Panc1 (cell line): ENCODE data around the gene DLG2. TPM values are rescaled to one million over a fixed set of nuclear protein-coding genes. Genes with fewer than 3 reads are reported as not detected.

Experiments
- ATAC-seq: fragments of 200-7000 bp; cut with Tn5 transposase; 2 replicates; pipeline ENCODE4 v1.9.1; 2020; ENCODE audit warnings: mild to moderate bottlenecking, moderate library complexity
- BruUV-seq: library from RNA; stranded (reverse); fragments of 400-500 nt; replicated peaks from 2 replicates; lab custom pipeline; 2021; lab: Mats Ljungman, UMichigan
- CTCF ChIA-PET: fragments of 300-600 bp; sonication (Branson Sonifier 250); formaldehyde crosslinking; loops from one replicate; lab custom pipeline; 2022; ENCODE audit warnings: antibody characterized with exemption; lab: Charles Lee
- POLR2A ChIA-PET: fragments of 300-600 bp; sonication (Branson Sonifier 250); formaldehyde crosslinking; loops from one replicate; lab custom pipeline; 2022; ENCODE audit warnings: antibody characterized with exemption; lab: Charles Lee
- DNase-seq: peaks from one replicate; pipeline ENCODE4 v3.0.0-alpha.2; 2010; ENCODE audit warnings: low read depth, low spot score
- H3K27ac ChIP-seq: 2 replicates; pipeline ENCODE4 v1.5.1; 2011; ENCODE audit warnings: mild to moderate bottlenecking, low read length, inconsistent platforms
- H3K27me3 ChIP-seq: fragments of 200-500 bp; sonication (Bioruptor generic); 2 replicates; pipeline ENCODE4 v1.6.0; 2014; ENCODE audit warnings: low read length, inconsistent platforms; ENCODE audit not compliant: control insufficient read depth, insufficient read depth
- H3K36me3 ChIP-seq: fragments of 200-500 bp; sonication (Bioruptor generic); 2 replicates; pipeline ENCODE4 v1.5.1; 2014; ENCODE audit warnings: inconsistent platforms, mild to moderate bottlenecking, low read length, moderate library complexity; ENCODE audit not compliant: control insufficient read depth, insufficient read depth
- H3K4me1 ChIP-seq: 2 replicates; pipeline ENCODE4 v1.5.1; 2011; ENCODE audit warnings: inconsistent platforms, mild to moderate bottlenecking, low read length, moderate library complexity; ENCODE audit not compliant: control insufficient read depth, insufficient read depth
- H3K4me3 ChIP-seq, 2 experiments: 2 replicates each; pipeline ENCODE4 v1.5.1; 2011 to 2012; ENCODE audit warnings: low read depth in 2 of 2, low read length in 2 of 2, mild to moderate bottlenecking in 2 of 2, inconsistent platforms in 1 of 2, moderate library complexity in 1 of 2
- H3K9me3 ChIP-seq: fragments of 200-500 bp; sonication (Bioruptor generic); 2 replicates; pipeline ENCODE4 v1.5.1; 2014; ENCODE audit warnings: low read depth, mild to moderate bottlenecking, inconsistent platforms, low read length, moderate library complexity; ENCODE audit not compliant: control insufficient read depth, insufficient read depth
- CTCF ChIP-seq: fragments of 450-650 bp; IDR thresholded peaks from 2 replicates; pipeline ENCODE4 v1.5.1; 2017; ENCODE audit warnings: mild to moderate bottlenecking
- POLR2AphosphoS5 ChIP-seq: IDR thresholded peaks from 2 replicates; pipeline ENCODE4 v1.6.1; 2012; ENCODE audit warnings: mild to moderate bottlenecking, low read depth, low read length, moderate library complexity
- SIN3A ChIP-seq: IDR thresholded peaks from 2 replicates; pipeline ENCODE4 v1.6.1; 2012; ENCODE audit warnings: low read depth, mild to moderate bottlenecking, low read length, moderate library complexity, borderline replicate concordance; ENCODE audit not compliant: insufficient read depth
- TCF7L2 ChIP-seq: IDR thresholded peaks from 2 replicates; pipeline ENCODE4 v1.6.1; 2011; ENCODE audit warnings: mild to moderate bottlenecking, low read depth, low read length, inconsistent platforms
- in situ Hi-C: cut with HindIII; loops from 2 replicates; pipeline ENCODE4 v1.10.0; 2016; ENCODE audit warnings: low sequenced_read_pairs, low pct_unique_long_range_greater_than_20kb
- intact Hi-C: fragments of 100-400 bp; cut with micrococcal nuclease; formaldehyde crosslinking; loops from one replicate; pipeline ENCODE4 v1.10.0; 2022; ENCODE audit not compliant: unreplicated experiment
- total RNA-seq: library from RNA; stranded (reverse); gene quantifications from one replicate; pipeline ENCODE4 v1.2.1, GENCODE V29; 2021; ENCODE audit not compliant: unreplicated experiment
- TF ChIP-seq, protein P1 (sequence below), 2 experiments: IDR thresholded peaks; 2 replicates each; pipeline ENCODE4 v1.6.1; 2011 to 2012; ENCODE audit warnings: low read depth in 2 of 2, control low read depth in 1 of 2, low read length in 1 of 2, mild to moderate bottlenecking in 1 of 2, moderate library complexity in 1 of 2; ENCODE audit not compliant: insufficient read depth in 1 of 2

Gene DLG2
- total RNA-seq, 1 experiment from 2014 or later: 4.2 TPM

- no TSS peak for BruUV-seq
- CTCF ChIA-PET: no interaction called here
- intact Hi-C loops: loop anchor here (10.0 kb wide), 1 partner anchor 65 kb away; no protein-coding TSS in a partner anchor
- in situ Hi-C loops: no loop called here
- ATAC-seq: no peak
- Histone ChIP-seq H3K27ac (no peak overlapping the region), H3K36me3 (no peaks in the 10 kb centered on the region), H3K4me1 (no peaks in the 10 kb centered on the region), H3K4me3 (no peak overlapping the region), H3K9me3 (peaks cover 4% of the 10 kb centered on the region; the same call in 1 of the 2 replicates), H3K27me3 (no peaks in the 10 kb centered on the region)
- no peak for DNase-seq
- POLR2A ChIA-PET: no interaction called here
- no peak for TF ChIP-seq POLR2AphosphoS5
- TF ChIP-seq, protein P1, sequence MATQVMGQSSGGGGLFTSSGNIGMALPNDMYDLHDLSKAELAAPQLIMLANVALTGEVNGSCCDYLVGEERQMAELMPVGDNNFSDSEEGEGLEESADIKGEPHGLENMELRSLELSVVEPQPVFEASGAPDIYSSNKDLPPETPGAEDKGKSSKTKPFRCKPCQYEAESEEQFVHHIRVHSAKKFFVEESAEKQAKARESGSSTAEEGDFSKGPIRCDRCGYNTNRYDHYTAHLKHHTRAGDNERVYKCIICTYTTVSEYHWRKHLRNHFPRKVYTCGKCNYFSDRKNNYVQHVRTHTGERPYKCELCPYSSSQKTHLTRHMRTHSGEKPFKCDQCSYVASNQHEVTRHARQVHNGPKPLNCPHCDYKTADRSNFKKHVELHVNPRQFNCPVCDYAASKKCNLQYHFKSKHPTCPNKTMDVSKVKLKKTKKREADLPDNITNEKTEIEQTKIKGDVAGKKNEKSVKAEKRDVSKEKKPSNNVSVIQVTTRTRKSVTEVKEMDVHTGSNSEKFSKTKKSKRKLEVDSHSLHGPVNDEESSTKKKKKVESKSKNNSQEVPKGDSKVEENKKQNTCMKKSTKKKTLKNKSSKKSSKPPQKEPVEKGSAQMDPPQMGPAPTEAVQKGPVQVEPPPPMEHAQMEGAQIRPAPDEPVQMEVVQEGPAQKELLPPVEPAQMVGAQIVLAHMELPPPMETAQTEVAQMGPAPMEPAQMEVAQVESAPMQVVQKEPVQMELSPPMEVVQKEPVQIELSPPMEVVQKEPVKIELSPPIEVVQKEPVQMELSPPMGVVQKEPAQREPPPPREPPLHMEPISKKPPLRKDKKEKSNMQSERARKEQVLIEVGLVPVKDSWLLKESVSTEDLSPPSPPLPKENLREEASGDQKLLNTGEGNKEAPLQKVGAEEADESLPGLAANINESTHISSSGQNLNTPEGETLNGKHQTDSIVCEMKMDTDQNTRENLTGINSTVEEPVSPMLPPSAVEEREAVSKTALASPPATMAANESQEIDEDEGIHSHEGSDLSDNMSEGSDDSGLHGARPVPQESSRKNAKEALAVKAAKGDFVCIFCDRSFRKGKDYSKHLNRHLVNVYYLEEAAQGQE (IDR thresholded peaks at IDR 0.05; ENCODE audit: insufficient read depth in 1 of 2, low read depth in 2 of 2, low read length in 1 of 2): no peak
- no peak for TF ChIP-seq CTCF
- TF ChIP-seq TCF7L2: no peak
Measured at GRCh38 chr11:85099522-85099921, 527.6 kb downstream of the DLG2 start.

GRCh38 chr11:85098996-85099395 is 528.1 kb downstream of the DLG2 start:
- ChIA-PET CTCF (no interaction called here), POLR2A (no interaction called here)
- no peak for TF ChIP-seq POLR2AphosphoS5
- no peak for TF ChIP-seq CTCF
- TF ChIP-seq SIN3A: no peak
- no peak for TF ChIP-seq TCF7L2
- TF ChIP-seq, protein P1 (IDR thresholded peaks at IDR 0.05; ENCODE audit: insufficient read depth in 1 of 2, low read depth in 2 of 2, low read length in 1 of 2): no peak
- Histone ChIP-seq H3K4me1 (no peaks in the 10 kb centered on the region), H3K36me3 (no peaks in the 10 kb centered on the region), H3K27me3 (no peaks in the 10 kb centered on the region), H3K9me3 (peaks cover 4% of the 10 kb centered on the region; the same call in 1 of the 2 replicates), H3K4me3 (no peak overlapping the region), H3K27ac (no peak overlapping the region)
- no TSS peak for BruUV-seq
- DNase-seq (no peak), ATAC-seq (no peak)
- intact Hi-C loops (loop anchor here (10.0 kb wide), 1 partner anchor 64 kb away; no protein-coding TSS in a partner anchor), in situ Hi-C loops (no loop called here)
